ENCODE measurements around the gene EYS.

The EYS gene

GRCh38 chr6:65191471-65191870 is 515.6 kb downstream of the EYS start:
- TF ChIP-seq, protein P1, sequence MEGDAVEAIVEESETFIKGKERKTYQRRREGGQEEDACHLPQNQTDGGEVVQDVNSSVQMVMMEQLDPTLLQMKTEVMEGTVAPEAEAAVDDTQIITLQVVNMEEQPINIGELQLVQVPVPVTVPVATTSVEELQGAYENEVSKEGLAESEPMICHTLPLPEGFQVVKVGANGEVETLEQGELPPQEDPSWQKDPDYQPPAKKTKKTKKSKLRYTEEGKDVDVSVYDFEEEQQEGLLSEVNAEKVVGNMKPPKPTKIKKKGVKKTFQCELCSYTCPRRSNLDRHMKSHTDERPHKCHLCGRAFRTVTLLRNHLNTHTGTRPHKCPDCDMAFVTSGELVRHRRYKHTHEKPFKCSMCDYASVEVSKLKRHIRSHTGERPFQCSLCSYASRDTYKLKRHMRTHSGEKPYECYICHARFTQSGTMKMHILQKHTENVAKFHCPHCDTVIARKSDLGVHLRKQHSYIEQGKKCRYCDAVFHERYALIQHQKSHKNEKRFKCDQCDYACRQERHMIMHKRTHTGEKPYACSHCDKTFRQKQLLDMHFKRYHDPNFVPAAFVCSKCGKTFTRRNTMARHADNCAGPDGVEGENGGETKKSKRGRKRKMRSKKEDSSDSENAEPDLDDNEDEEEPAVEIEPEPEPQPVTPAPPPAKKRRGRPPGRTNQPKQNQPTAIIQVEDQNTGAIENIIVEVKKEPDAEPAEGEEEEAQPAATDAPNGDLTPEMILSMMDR (IDR thresholded peaks at IDR 0.05), result no peak

GRCh38 chr6:65189236-65189881 is 517.7 kb downstream of the EYS start:
- TF ChIP-seq, protein P1 (IDR thresholded peaks at IDR 0.05), result no peak

GRCh38 chr6:65186826-65187225 is 520.2 kb downstream of the EYS start:
- TF ChIP-seq, protein P1 (IDR thresholded peaks at IDR 0.05), result no peak

DNA sequence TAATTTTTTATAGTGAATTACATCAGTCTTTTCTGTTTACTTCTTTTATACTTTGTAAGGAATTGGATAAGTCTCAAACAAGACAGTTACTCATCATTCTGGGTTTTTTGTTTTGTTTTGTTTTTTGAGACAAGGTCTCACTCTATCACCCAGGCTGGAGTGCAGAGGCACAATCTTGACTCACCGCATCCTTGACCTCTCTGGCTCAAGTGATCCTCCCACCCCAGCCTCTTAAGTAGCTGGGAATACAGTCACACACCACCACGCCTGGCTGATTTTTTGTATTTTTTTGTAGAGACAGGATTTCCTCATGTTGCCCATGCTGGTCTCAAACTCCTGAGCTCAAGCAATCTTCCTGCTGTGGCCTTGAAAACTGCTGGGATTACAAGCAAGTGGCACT is 524.3 kb downstream of the EYS start:
- TF ChIP-seq, protein P1 (IDR thresholded peaks at IDR 0.05), result no peak

DNA sequence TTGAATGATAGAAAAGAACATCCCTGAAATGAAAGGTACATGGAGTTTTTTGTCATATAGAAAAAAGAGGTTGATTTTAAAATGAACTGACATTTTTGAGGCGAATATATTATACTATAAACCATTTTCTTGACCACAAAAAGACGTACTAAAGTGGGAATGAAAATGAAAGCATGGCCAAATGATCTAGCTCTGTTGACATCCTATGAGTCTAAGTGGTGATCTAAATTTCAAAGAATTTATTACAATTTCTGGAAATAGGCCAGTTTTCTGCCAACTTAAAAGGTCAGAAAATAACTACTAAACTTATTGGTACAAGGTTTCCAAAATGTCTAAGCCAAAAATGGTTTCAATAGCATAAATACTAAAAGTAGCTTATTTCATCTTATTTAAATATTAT is 536.8 kb downstream of the EYS start:
- TF ChIP-seq, protein P1 (IDR thresholded peaks at IDR 0.05), result no peak

GRCh38 chr6:65161661-65162060 is 545.4 kb downstream of the EYS start:
- TF ChIP-seq, protein P1 (IDR thresholded peaks at IDR 0.05), result no peak

GRCh38 chr6:65157025-65157424 is 550.0 kb downstream of the EYS start:
- TF ChIP-seq, protein P1 (IDR thresholded peaks at IDR 0.05), result no peak

DNA sequence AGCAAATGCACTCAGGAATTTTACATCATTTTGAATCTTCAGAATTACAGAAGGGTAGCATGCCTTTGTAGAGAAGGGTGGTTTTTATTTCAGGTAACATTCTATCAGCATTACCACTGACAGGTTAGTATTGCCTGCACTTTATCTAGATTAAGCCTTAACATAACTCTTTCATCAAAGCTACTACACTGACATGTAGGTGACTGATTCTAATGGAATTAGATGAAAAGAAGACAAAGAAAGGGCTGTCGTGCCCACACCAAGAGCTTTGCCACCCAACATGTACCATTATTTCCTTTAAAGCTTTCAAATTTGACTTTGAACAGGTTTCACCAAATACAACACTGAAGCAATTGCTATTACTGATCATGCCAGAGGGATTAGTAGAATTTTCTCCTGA is 551.9 kb downstream of the EYS start:
- TF ChIP-seq, protein P1 (IDR thresholded peaks at IDR 0.05), result no peak

All from LNCAP (cell line).